GM21576 (cell line): ENCODE data around the gene SLC25A21.
"Not testable (repeated sequence)": the region's sequence is repeated elsewhere in the genome, so short reads cannot be mapped to it uniquely, and the experiment has no call there.

Experiments used
- ATAC-seq: cut with Tn5 transposase; IDR thresholded peaks from one replicate; pipeline ENCODE4 v1.9.1; 2021; ENCODE audit warnings: mild to moderate bottlenecking, moderate library complexity; ENCODE audit not compliant: unreplicated experiment

SLC25A21 gene

GRCh38 chr14:36996857-36997590, 175.4 kb downstream of the SLC25A21 start:
- ATAC-seq: no peak

GRCh38 chr14:36996133-36996856, 176.1 kb downstream of the SLC25A21 start:
- no peak for ATAC-seq

- no peak for ATAC-seq
Observed at GRCh38 chr14:36989806-36990205, 182.6 kb downstream of the SLC25A21 start.

GRCh38 chr14:36988989-36989388, 183.4 kb downstream of the SLC25A21 start:
- no peak for ATAC-seq

- ATAC-seq: no peak
Observed at GRCh38 chr14:36988568-36988967, 183.8 kb downstream of the SLC25A21 start.

- ATAC-seq: no peak
Observed at GRCh38 chr14:36986407-36986806, 186.0 kb downstream of the SLC25A21 start.

GRCh38 chr14:36981832-36982529, 190.4 kb downstream of the SLC25A21 start:
- no peak for ATAC-seq

- ATAC-seq: not testable (repeated sequence)
Observed at GRCh38 chr14:36980413-36980812, 192.0 kb downstream of the SLC25A21 start.

- ATAC-seq: no peak
Observed at GRCh38 chr14:36979863-36980262, 192.5 kb downstream of the SLC25A21 start.

- no peak for ATAC-seq
Observed at GRCh38 chr14:36976571-36977023, 195.8 kb downstream of the SLC25A21 start.

GRCh38 chr14:36975834-36976233, 196.6 kb downstream of the SLC25A21 start:
- no peak for ATAC-seq

GRCh38 chr14:36974985-36975384, 197.4 kb downstream of the SLC25A21 start:
- no peak for ATAC-seq

- ATAC-seq: no peak
Observed at GRCh38 chr14:36973806-36974442, 198.5 kb downstream of the SLC25A21 start.

GRCh38 chr14:36971263-36971855, 201.0 kb downstream of the SLC25A21 start:
- ATAC-seq: no peak

- ATAC-seq: no peak
Observed at GRCh38 chr14:36967892-36968555, 204.4 kb downstream of the SLC25A21 start.

GRCh38 chr14:36955967-36956366, 216.4 kb downstream of the SLC25A21 start:
- ATAC-seq: no peak

GRCh38 chr14:36955376-36955775, 217.0 kb downstream of the SLC25A21 start:
- no peak for ATAC-seq

- no peak for ATAC-seq
Observed at GRCh38 chr14:36952689-36953088, 219.7 kb downstream of the SLC25A21 start.

- ATAC-seq: no peak
Observed at GRCh38 chr14:36951380-36951911, 221.0 kb downstream of the SLC25A21 start.

GRCh38 chr14:36950812-36951211, 221.6 kb downstream of the SLC25A21 start:
- ATAC-seq: no peak
